NB4 (cell line): ENCODE measurements around the gene DGKG.

Experiments
- DNase-seq: peaks from one replicate; pipeline ENCODE4 v3.0.0; 2010; ENCODE audit warnings: low read depth
- H3K4me3 ChIP-seq: one replicate; pipeline ENCODE4 v1.5.1; 2011; ENCODE audit warnings: mild to moderate bottlenecking, low read depth, low read length, moderate library complexity
- CTCF ChIP-seq: IDR thresholded peaks from one replicate; pipeline ENCODE4 v1.5.1; 2012; ENCODE audit warnings: low read depth, low read length
- MAX ChIP-seq: IDR thresholded peaks from 2 replicates; pipeline ENCODE4 v1.6.1; 2011; ENCODE audit warnings: low read depth, low read length
- MYC ChIP-seq: IDR thresholded peaks from 2 replicates; pipeline ENCODE4 v1.6.1; 2011; ENCODE audit warnings: low read depth, low read length
- POLR2A ChIP-seq: IDR thresholded peaks from 2 replicates; pipeline ENCODE4 v1.6.1; 2011; ENCODE audit warnings: mild to moderate bottlenecking; ENCODE audit not compliant: insufficient read length; ENCODE audit errors: extremely low read depth

DGKG gene

GRCh38 chr3:186308549-186308948 lies 53.5 kb downstream of the DGKG start:
- TF ChIP-seq MAX (no peak), MYC (no peak), POLR2A (no peak), CTCF (no peak)
- H3K4me3 ChIP-seq, result no peak overlapping the region
- no peak for DNase-seq

GRCh38 chr3:186307594-186308221 lies 54.3 kb downstream of the DGKG start:
- H3K4me3 ChIP-seq, result no peak overlapping the region
- DNase-seq, result peak; percentile 45
- TF ChIP-seq MAX (no peak), MYC (no peak), POLR2A (no peak), CTCF (no peak)

- TF ChIP-seq MAX (no peak), MYC (no peak), CTCF (no peak), POLR2A (no peak)
- no peak for DNase-seq
- H3K4me3 ChIP-seq, result no peak overlapping the region
Observed at GRCh38 chr3:186305286-186305685, 56.7 kb downstream of the DGKG start.

- no peak for DNase-seq
- H3K4me3 ChIP-seq, result no peak overlapping the region
Observed at GRCh38 chr3:186303965-186304364, 58.1 kb downstream of the DGKG start.

GRCh38 chr3:186299327-186299726 lies 62.7 kb downstream of the DGKG start:
- H3K4me3 ChIP-seq, result no peak overlapping the region
- DNase-seq, result no peak
- TF ChIP-seq MYC, result no peak
- no peak for TF ChIP-seq POLR2A
- no peak for TF ChIP-seq CTCF
- no peak for TF ChIP-seq MAX

More at GRCh38 chr3:186303965-186304364, 58.1 kb downstream of the DGKG start:
- TF ChIP-seq POLR2A (no peak), CTCF (no peak), MYC (no peak), MAX (no peak)

- H3K4me3 ChIP-seq, result no peak overlapping the region
- peak; percentile 8 for DNase-seq
- TF ChIP-seq POLR2A (no peak), MAX (no peak), CTCF (no peak), MYC (no peak)
Observed at GRCh38 chr3:186298876-186299275, 63.2 kb downstream of the DGKG start.
